AG09309 (cell line): Measurements from ENCODE around the gene AKAP5.
"Not testable (repeated sequence)": the region's sequence is repeated elsewhere in the genome, so short reads cannot be mapped to it uniquely, and the experiment has no call there.

Source experiments
- DNase-seq: peaks from one replicate; pipeline ENCODE4 v3.0.0-alpha.2; 2010; ENCODE audit warnings: low read depth
- H3K4me3 ChIP-seq: 2 replicates; pipeline ENCODE4 v1.5.1; 2011; ENCODE audit warnings: mild to moderate bottlenecking, low read depth, low read length, moderate library complexity; ENCODE audit not compliant: control insufficient read depth
- TF ChIP-seq, protein P1 (sequence below): IDR thresholded peaks from 2 replicates; pipeline ENCODE4 v1.5.1; 2011; ENCODE audit warnings: mild to moderate bottlenecking, low read depth, low read length, inconsistent platforms; ENCODE audit not compliant: insufficient read depth, control insufficient read depth; ENCODE audit errors: missing control alignments

AKAP5 gene

GRCh38 chr14:64508215-64508776 lies 43.0 kb downstream of the AKAP5 start:
- DNase-seq = no peak
- TF ChIP-seq, protein P1, sequence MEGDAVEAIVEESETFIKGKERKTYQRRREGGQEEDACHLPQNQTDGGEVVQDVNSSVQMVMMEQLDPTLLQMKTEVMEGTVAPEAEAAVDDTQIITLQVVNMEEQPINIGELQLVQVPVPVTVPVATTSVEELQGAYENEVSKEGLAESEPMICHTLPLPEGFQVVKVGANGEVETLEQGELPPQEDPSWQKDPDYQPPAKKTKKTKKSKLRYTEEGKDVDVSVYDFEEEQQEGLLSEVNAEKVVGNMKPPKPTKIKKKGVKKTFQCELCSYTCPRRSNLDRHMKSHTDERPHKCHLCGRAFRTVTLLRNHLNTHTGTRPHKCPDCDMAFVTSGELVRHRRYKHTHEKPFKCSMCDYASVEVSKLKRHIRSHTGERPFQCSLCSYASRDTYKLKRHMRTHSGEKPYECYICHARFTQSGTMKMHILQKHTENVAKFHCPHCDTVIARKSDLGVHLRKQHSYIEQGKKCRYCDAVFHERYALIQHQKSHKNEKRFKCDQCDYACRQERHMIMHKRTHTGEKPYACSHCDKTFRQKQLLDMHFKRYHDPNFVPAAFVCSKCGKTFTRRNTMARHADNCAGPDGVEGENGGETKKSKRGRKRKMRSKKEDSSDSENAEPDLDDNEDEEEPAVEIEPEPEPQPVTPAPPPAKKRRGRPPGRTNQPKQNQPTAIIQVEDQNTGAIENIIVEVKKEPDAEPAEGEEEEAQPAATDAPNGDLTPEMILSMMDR = no peak
- H3K4me3 ChIP-seq = no peak overlapping the region

DNA sequence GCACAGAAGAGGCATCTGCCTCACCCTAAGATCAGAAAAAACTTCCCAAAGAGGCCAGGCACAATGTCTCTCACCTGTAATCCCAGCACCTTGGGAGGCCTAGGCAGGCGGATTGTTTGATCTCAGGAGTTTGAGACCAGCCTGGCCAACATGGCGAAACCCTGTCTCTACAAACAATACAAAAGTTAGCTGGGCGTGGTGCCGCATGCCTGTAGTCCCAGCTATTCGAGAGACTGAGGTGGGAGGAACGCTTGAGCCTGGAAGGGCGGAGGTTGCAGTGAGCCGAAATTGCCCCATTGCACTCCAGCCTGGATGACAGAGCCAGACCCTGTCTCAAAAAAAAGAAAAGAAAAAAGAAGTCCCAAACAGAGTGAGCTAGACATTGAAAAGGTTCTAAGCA lies 43.7 kb downstream of the AKAP5 start:
- TF ChIP-seq, protein P1 = no peak
- H3K4me3 ChIP-seq = no peak overlapping the region
- DNase-seq = no peak

GRCh38 chr14:64510825-64511671 lies 45.7 kb downstream of the AKAP5 start:
- H3K4me3 ChIP-seq = no peak overlapping the region
- DNase-seq = no peak
- TF ChIP-seq, protein P1 = peak; percentile 88

DNA sequence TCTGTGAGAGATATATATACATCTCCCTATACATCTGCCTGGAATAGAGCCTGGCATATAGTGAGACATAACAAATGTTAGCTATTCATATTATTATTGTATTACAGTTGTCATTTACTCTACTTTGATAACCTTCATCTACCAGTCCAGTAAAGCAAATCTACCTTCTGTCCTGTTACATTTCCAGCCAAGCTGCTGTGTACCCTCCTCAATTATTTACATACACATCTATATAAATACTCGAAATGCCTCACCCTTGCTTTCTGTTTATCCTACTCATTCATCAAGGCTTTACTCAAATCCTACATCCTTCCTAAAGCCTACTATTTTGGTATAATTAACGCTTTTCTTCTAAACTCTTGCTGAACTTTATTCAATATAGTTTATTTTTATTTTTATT lies 48.0 kb downstream of the AKAP5 start:
- no peak for DNase-seq
- no peak overlapping the region for H3K4me3 ChIP-seq
- TF ChIP-seq, protein P1 = no peak

GRCh38 chr14:64515053-64515452 lies 49.8 kb downstream of the AKAP5 start:
- TF ChIP-seq, protein P1 = no peak

GRCh38 chr14:64516969-64517368 lies 51.7 kb downstream of the AKAP5 start:
- DNase-seq = no peak
- TF ChIP-seq, protein P1 = no peak
- H3K4me3 ChIP-seq = no peak overlapping the region

More at GRCh38 chr14:64515053-64515452, 49.8 kb downstream of the AKAP5 start:
- H3K4me3 ChIP-seq = no peak overlapping the region
- no peak for DNase-seq

GRCh38 chr14:64517667-64518066 lies 52.4 kb downstream of the AKAP5 start:
- DNase-seq, H3K4me3 ChIP-seq: not testable (repeated sequence)
